DOHH2 (cell line): ENCODE results near the gene DDX21.

Experiments used
- H3F3A ChIP-seq: fragments of 200-600 bp; sonication (generic), shearing (Covaris generic); 2 replicates; pipeline ENCODE4 v1.6.0; 2016; ENCODE audit warnings: antibody characterized with exemption, mild to moderate bottlenecking; ENCODE audit not compliant: control insufficient read depth, insufficient read depth
- H3K27ac ChIP-seq: fragments of 200-600 bp; sonication (generic); 2 replicates; pipeline ENCODE4 v1.5.1; 2014; ENCODE audit warnings: low read depth, mild to moderate bottlenecking, low read length, moderate library complexity
- H3K27me3 ChIP-seq: fragments of 200-600 bp; sonication (generic); 2 replicates; pipeline ENCODE4 v1.6.1; 2014; ENCODE audit warnings: mild to moderate bottlenecking, low read length, mixed read lengths; ENCODE audit not compliant: control insufficient read depth
- H3K36me3 ChIP-seq: fragments of 200-600 bp; sonication (generic); 2 replicates; pipeline ENCODE4 v1.6.1; 2014; ENCODE audit warnings: mild to moderate bottlenecking, low read length, moderate library complexity, mixed read lengths; ENCODE audit not compliant: control insufficient read depth
- H3K4me1 ChIP-seq: fragments of 200-600 bp; sonication (generic); 2 replicates; pipeline ENCODE4 v1.6.1; 2014; ENCODE audit warnings: mild to moderate bottlenecking, low read length, mixed read lengths; ENCODE audit not compliant: control insufficient read depth
- H3K4me2 ChIP-seq: fragments of 200-600 bp; sonication (generic); 2 replicates; pipeline ENCODE4 v1.6.0; 2014; ENCODE audit warnings: mild to moderate bottlenecking, low read length, moderate library complexity
- H3K4me3 ChIP-seq: fragments of 200-600 bp; sonication (generic); 2 replicates; pipeline ENCODE4 v1.5.1; 2014; ENCODE audit warnings: mild to moderate bottlenecking, low read length, mixed read lengths
- H3K79me2 ChIP-seq: fragments of 200-600 bp; sonication (generic); 2 replicates; pipeline ENCODE4 v1.6.1; 2014; ENCODE audit warnings: mild to moderate bottlenecking, low read length, mixed read lengths; ENCODE audit not compliant: control insufficient read depth
- H3K9me2 ChIP-seq: fragments of 200-600 bp; sonication (generic); replicated peaks from 2 replicates; pipeline ENCODE4 v1.6.1; 2014; ENCODE audit warnings: mild to moderate bottlenecking, low read length, mixed read lengths; ENCODE audit not compliant: control insufficient read depth
- H3K9me3 ChIP-seq: fragments of 200-600 bp; sonication (generic); 2 replicates; pipeline ENCODE4 v1.6.1; 2014; ENCODE audit warnings: antibody characterized with exemption, low read length, mixed read lengths; ENCODE audit not compliant: control insufficient read depth, insufficient read depth
- H4K20me1 ChIP-seq: fragments of 200-600 bp; sonication (generic); 2 replicates; pipeline ENCODE4 v1.6.0; 2014; ENCODE audit warnings: low read depth, mild to moderate bottlenecking, antibody characterized with exemption, low read length, moderate library complexity; ENCODE audit not compliant: control insufficient read depth, insufficient read depth
- EZH2phosphoT487 ChIP-seq: fragments of 200-600 bp; sonication (generic); IDR thresholded peaks from 2 replicates; pipeline ENCODE4 v1.6.1; 2017; ENCODE audit warnings: borderline replicate concordance, mild to moderate bottlenecking, antibody characterized with exemption, low read length, moderate library complexity, mixed read lengths
- TF ChIP-seq, protein P1 (sequence below): fragments of 200-600 bp; sonication (generic); IDR thresholded peaks from one replicate; pipeline ENCODE4 v1.5.1; 2014; ENCODE audit warnings: antibody characterized with exemption, mild to moderate bottlenecking, low read depth, low read length; ENCODE audit not compliant: poor library complexity, severe bottlenecking

DDX21 gene

DNA sequence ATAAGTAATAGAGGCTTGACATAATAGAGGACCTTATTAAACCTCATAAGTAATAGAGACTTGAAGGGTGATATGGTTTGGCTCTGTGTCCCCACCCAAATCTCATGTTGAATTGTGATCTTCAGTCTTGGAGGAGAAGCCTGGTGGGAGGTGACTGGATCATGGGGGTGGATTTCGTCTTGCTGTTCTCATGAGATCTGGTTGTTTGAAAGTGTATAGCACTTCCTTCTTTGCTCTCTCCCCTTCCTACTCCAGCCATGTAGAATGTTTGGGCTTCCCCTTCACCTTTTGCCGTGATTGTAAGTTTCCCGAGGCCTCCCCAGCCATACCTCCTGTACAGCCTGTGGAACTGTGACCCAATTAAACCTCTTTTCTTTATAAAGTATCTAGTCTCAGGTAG lies 41.2 kb downstream of the DDX21 start:
- Histone ChIP-seq H3K36me3 (peaks cover 10% of the 10 kb centered on the region), H3K9me2 (no peaks in the 10 kb centered on the region), H3K79me2 (peaks cover 33% of the 10 kb centered on the region), H3K27me3 (no peaks in the 10 kb centered on the region), H3K4me2 (no peak overlapping the region), H3F3A (no peaks in the 10 kb centered on the region), H3K9me3 (no peaks in the 10 kb centered on the region), H3K4me3 (no peak overlapping the region), H4K20me1 (no peaks in the 10 kb centered on the region), H3K4me1 (0 out of 2 replicates have a peak, but pooled peaks cover 6% of the 10 kb centered on the region), H3K27ac (no peak overlapping the region)
- TF ChIP-seq, protein P1, sequence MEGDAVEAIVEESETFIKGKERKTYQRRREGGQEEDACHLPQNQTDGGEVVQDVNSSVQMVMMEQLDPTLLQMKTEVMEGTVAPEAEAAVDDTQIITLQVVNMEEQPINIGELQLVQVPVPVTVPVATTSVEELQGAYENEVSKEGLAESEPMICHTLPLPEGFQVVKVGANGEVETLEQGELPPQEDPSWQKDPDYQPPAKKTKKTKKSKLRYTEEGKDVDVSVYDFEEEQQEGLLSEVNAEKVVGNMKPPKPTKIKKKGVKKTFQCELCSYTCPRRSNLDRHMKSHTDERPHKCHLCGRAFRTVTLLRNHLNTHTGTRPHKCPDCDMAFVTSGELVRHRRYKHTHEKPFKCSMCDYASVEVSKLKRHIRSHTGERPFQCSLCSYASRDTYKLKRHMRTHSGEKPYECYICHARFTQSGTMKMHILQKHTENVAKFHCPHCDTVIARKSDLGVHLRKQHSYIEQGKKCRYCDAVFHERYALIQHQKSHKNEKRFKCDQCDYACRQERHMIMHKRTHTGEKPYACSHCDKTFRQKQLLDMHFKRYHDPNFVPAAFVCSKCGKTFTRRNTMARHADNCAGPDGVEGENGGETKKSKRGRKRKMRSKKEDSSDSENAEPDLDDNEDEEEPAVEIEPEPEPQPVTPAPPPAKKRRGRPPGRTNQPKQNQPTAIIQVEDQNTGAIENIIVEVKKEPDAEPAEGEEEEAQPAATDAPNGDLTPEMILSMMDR = no peak
- TF ChIP-seq EZH2phosphoT487 = no peak

DNA sequence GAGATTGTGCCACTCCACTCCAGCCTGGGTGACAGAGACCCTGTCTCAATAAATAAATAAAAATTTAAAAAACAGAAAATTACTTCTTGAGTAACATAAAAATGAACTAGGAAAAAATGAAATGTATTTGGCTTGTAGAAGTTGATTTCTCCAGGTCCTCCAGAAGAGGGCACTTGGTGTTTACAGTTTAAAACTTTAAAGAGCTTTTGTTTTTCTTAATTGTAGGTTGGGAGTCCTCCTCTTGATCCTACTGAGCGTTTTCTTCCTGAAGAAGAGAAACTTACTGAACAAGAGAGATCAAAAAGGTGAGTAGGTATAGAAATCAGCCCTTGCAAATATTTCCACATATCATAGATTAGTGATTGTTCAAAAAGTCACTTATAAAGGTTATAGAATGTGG lies 48.9 kb downstream of the DDX21 start:
- no peak for TF ChIP-seq EZH2phosphoT487
- TF ChIP-seq, protein P1 = peak; percentile 29
- Histone ChIP-seq H3K36me3 (peaks cover 13% of the 10 kb centered on the region), H3K9me3 (no peaks in the 10 kb centered on the region), H3K9me2 (no peaks in the 10 kb centered on the region), H4K20me1 (no peaks in the 10 kb centered on the region), H3K79me2 (no peaks in the 10 kb centered on the region), H3K27me3 (no peaks in the 10 kb centered on the region), H3K4me3 (no peak overlapping the region), H3K4me1 (no peaks in the 10 kb centered on the region), H3K27ac (no peak overlapping the region), H3K4me2 (no peak overlapping the region), H3F3A (no peaks in the 10 kb centered on the region)

DNA sequence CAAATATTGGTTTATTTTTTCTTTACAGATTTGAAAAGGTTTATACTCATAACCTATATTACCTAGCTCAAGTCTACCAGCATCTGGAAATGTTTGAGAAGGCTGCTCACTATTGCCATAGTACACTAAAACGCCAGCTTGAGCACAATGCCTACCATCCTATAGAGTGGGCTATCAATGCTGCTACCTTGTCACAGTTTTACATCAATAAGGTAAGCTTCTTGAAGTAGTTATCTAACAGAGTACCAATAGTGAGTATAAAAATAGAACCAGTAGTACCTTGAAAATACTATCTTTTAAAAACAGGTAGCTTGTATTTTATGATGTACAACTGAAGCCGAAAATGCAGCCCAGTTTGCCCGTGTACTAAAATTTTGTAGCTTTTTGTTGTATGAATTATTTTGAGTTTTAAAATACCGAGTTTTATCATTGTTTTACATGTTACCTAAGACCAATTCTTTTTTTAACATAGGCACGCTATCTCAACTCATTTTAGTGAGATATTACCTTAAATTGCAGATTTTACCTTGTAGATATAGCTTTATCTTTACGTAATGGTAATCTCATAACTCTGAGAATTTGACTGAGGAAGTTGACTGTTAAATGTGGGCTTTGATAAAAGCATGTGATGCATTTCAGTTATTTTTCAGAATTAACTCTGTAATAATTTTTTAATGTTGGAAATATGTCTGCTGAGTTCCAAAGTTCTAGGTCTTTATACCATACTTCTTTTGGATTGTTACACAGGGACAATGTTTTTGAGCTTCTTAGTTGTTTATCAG lies 49.9 kb downstream of the DDX21 start:
- Histone ChIP-seq H3K27me3 (no peaks in the 10 kb centered on the region), H3K9me3 (no peaks in the 10 kb centered on the region), H3K4me2 (no peak overlapping the region), H3K79me2 (no peaks in the 10 kb centered on the region), H3K9me2 (no peaks in the 10 kb centered on the region), H3K27ac (no peak overlapping the region), H3K36me3 (peaks cover 5% of the 10 kb centered on the region), H3K4me3 (no peak overlapping the region), H4K20me1 (no peaks in the 10 kb centered on the region), H3K4me1 (no peaks in the 10 kb centered on the region), H3F3A (no peaks in the 10 kb centered on the region)
- TF ChIP-seq EZH2phosphoT487 = no peak
- TF ChIP-seq, protein P1 = no peak
